Measurements from ENCODE around the gene SEMA5B. TPM values are rescaled to one million over a fixed set of nuclear protein-coding genes. Genes with fewer than 3 reads are reported as not detected.

The SEMA5B gene
- total RNA-seq, 1 experiment from 2014 or later, result not detected

DNA sequence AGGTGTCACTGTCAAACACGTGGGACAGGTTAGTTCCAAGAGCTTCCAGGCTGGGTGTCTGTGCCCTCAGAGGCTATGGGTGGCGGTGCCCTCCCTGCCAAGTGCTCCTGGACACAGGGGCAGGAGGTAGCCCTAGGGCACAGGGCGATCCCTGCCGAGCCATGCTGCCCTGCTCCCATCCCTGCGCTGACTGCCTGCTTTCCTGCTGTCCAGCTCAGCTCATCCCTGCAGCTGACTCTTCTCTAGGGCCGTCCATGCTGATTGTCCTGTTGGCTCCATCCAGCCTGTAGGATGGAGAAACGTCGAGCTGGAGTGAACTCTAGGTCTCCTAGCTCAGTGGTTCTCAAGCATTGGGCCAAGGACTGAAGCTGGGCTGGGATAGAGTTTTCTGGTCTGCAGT is 42.9 kb upstream of the SEMA5B start:
- Histone ChIP-seq H3F3A (ENCODE audit: insufficient read depth, low read depth) (peaks cover 2% of the 10 kb centered on the region; the same call in 1 of the 2 replicates), H3K9me2 (ENCODE audit: insufficient read depth) (no peaks in the 10 kb centered on the region), H2AFZ (no peak overlapping the region), H4K20me1 (ENCODE audit: insufficient read depth) (peaks cover 15% of the 10 kb centered on the region; the same call in 1 of the 2 replicates), H3K4me1 (replicated peaks; ENCODE audit: insufficient read depth) (peaks cover 17% of the 10 kb centered on the region), H3K4me2 (no peak overlapping the region), H3K36me3 (ENCODE audit: low read depth) (no peaks in the 10 kb centered on the region), H3K27me3 (ENCODE audit: insufficient read depth, low read depth) (no peaks in the 10 kb centered on the region), H3K4me3 (no peak overlapping the region), H3K9me3 (ENCODE audit: insufficient read depth, low read depth) (no peaks in the 10 kb centered on the region), H3K27ac (no peak overlapping the region), H3K79me2 (ENCODE audit: low read depth) (peaks cover 80% of the 10 kb centered on the region)
- intact Hi-C loops (cut with micrococcal nuclease; ENCODE audit: unreplicated experiment), result no loop called here
- ChIA-PET CTCF (no interaction called here), POLR2A (ENCODE audit: unreplicated experiment) (no interaction called here)
- no TSS peak for BruUV-seq (replicated peaks)
- TF ChIP-seq, protein P1, sequence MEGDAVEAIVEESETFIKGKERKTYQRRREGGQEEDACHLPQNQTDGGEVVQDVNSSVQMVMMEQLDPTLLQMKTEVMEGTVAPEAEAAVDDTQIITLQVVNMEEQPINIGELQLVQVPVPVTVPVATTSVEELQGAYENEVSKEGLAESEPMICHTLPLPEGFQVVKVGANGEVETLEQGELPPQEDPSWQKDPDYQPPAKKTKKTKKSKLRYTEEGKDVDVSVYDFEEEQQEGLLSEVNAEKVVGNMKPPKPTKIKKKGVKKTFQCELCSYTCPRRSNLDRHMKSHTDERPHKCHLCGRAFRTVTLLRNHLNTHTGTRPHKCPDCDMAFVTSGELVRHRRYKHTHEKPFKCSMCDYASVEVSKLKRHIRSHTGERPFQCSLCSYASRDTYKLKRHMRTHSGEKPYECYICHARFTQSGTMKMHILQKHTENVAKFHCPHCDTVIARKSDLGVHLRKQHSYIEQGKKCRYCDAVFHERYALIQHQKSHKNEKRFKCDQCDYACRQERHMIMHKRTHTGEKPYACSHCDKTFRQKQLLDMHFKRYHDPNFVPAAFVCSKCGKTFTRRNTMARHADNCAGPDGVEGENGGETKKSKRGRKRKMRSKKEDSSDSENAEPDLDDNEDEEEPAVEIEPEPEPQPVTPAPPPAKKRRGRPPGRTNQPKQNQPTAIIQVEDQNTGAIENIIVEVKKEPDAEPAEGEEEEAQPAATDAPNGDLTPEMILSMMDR (conservative IDR thresholded peaks at IDR 0.05), result no peak
- DNase-seq, result no peak

DNA sequence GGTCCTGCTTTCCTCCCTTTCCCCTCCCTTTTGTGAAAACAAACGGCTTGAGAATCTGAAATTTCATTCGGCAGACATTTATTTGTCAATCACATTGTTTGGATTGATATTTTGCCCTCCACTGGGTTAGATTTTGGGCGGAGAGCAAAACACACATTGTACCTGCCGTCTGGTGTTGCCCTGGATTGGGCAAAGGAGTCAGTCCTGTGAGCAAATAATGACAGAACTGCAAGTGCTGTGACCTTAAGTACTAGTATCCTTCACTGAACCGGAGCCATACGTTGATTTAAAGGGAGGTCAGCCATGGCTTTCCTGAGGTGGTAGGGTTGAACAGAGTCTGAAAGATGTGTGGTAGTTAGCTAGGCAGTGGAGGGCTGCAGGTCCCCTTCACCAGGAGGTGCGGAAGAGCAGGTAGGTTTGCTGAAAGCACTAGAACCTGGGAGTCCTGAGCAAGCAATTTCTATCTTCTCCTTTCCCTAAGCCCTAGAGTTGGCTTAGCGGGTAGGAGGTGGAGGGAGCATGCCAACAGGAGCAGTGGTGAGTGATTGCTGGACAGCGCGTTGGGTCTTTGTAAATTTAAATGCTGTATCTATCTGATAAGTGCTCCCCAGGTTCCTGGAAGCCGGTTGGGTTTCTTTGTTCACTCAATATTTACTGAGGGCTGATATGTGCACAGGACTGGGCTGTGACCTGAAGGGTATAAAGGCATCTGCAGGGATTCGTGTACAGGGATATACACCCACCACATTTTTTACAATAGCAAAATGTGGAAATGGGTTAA is 41.2 kb upstream of the SEMA5B start:
- CTCF ChIA-PET, result no interaction called here
- BruUV-seq (replicated peaks), result no TSS peak

DNA sequence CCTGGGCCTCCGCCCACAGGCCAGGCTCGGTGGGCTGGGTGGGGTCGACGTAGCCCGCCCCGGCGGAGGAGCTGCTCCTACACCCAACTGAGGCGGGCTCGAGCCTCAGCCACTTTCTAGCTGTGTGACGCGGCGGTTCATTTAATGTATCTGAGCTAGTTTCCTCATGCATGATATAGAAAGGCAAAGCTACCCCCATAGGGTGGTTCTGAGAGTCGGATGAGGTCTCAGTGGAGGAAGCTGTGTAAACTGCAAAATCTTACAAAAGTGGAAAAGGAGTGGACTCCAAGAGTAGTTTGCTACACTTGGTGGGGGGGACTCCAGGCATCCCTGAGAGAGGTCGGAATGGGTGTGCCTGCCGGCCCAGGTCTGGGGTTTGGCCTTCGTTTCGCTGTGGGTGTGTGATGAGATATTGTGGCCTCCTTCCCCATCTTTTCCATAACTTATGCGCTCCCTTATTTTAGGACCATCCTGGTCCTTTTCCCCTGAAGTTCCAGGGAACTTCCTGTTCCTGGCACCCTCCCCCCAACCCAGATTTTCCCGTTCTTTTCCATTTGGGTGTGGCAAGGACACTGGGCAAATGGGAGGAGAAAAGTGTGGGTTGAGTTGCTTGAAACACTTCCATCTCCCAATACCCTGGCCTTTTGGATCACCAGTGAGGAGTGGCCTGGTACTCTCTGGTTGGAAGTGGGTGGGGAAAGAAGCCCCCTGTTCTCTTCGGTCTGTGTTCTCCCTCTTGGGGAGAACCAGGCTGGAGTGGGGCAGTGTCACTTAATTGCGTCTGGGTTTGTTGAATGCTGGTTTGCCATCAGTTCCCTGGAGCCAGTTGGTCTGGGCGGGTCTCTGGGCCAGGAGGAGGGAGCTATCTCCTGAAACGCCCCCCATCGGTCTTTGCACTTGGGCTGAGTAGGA is 40.4 kb upstream of the SEMA5B start:
- TSS peak; percentile 58 for BruUV-seq (replicated peaks)
- peak overlapping the region; percentile 82 for H2AFZ ChIP-seq
- H3K4me3 ChIP-seq, result peak overlapping the region; percentile 79
- H3K79me2 ChIP-seq (ENCODE audit: low read depth), result peaks cover 55% of the 10 kb centered on the region
- H3K27me3 ChIP-seq (ENCODE audit: insufficient read depth, low read depth), result no peaks in the 10 kb centered on the region
- ChIA-PET CTCF (no interaction called here), POLR2A (ENCODE audit: unreplicated experiment) (interaction anchor here (0.6 kb wide), 1 partner anchor 70 kb away, joined by 3 read pairs; no protein-coding TSS in a partner anchor)
- peaks cover 7% of the 10 kb centered on the region; the same call in 1 of the 2 replicates for H4K20me1 ChIP-seq (ENCODE audit: insufficient read depth)
- no peaks in the 10 kb centered on the region for H3K36me3 ChIP-seq (ENCODE audit: low read depth)
- no peak for TF ChIP-seq EZH2 (IDR thresholded peaks at IDR 0.05; ENCODE audit: low read depth)
- TF ChIP-seq, protein P1 (conservative IDR thresholded peaks at IDR 0.05), result no peak
- DNase-seq, result peak in 1 of 2 experiments; percentile 19
- H3K9me3 ChIP-seq (ENCODE audit: insufficient read depth, low read depth), result no peaks in the 10 kb centered on the region
- H3K4me2 ChIP-seq, result peak overlapping the region; percentile 89
- H3K9me2 ChIP-seq (ENCODE audit: insufficient read depth), result no peaks in the 10 kb centered on the region
- peaks cover 4% of the 10 kb centered on the region; the same call in 1 of the 2 replicates for H3F3A ChIP-seq (ENCODE audit: insufficient read depth, low read depth)
- intact Hi-C loops (cut with micrococcal nuclease; ENCODE audit: unreplicated experiment), result loop anchor here (1.0 kb wide), 1 partner anchor 133 kb away; the partner anchor contains the start of gene SEC22A
- H3K27ac ChIP-seq, result 0 out of 2 replicates have a peak overlapping the region, but pooled peaks have one; percentile 55
- peaks cover 17% of the 10 kb centered on the region for H3K4me1 ChIP-seq (replicated peaks; ENCODE audit: insufficient read depth)

More for the DNA sequence above, 41.2 kb upstream of the SEMA5B start:
- Histone ChIP-seq H3K9me2 (ENCODE audit: insufficient read depth) (no peaks in the 10 kb centered on the region), H3K36me3 (ENCODE audit: low read depth) (no peaks in the 10 kb centered on the region), H4K20me1 (ENCODE audit: insufficient read depth) (peaks cover 7% of the 10 kb centered on the region; the same call in 1 of the 2 replicates), H2AFZ (0 out of 2 replicates have a peak overlapping the region, but pooled peaks have one; percentile 82), H3K4me3 (peak overlapping the region; percentile 79), H3K79me2 (ENCODE audit: low read depth) (peaks cover 63% of the 10 kb centered on the region), H3K27me3 (ENCODE audit: insufficient read depth, low read depth) (no peaks in the 10 kb centered on the region), H3F3A (ENCODE audit: insufficient read depth, low read depth) (peaks cover 4% of the 10 kb centered on the region; the same call in 1 of the 2 replicates), H3K27ac (no peak overlapping the region), H3K9me3 (ENCODE audit: insufficient read depth, low read depth) (no peaks in the 10 kb centered on the region), H3K4me1 (replicated peaks; ENCODE audit: insufficient read depth) (peaks cover 17% of the 10 kb centered on the region), H3K4me2 (peak overlapping the region; percentile 89)
- POLR2A ChIA-PET (ENCODE audit: unreplicated experiment), result no interaction called here
- no peak for DNase-seq
- intact Hi-C loops (cut with micrococcal nuclease; ENCODE audit: unreplicated experiment), result no loop called here
- TF ChIP-seq, protein P1 (conservative IDR thresholded peaks at IDR 0.05), result no peak

Data from PC-9 (cell line).